CD4-positive, alpha-beta T cell (primary cell): ENCODE results near the gene CD226. TPM values are rescaled to one million over a fixed set of nuclear protein-coding genes. Genes with fewer than 3 reads are reported as not detected.

Source experiments
- ATAC-seq: fragments of 200-7000 bp; cut with Tn5 transposase; one replicate; pipeline ENCODE4 v1.10.0; 2022; ENCODE audit warnings: mild to moderate bottlenecking; ENCODE audit not compliant: poor library complexity
- CTCF ChIA-PET: fragments of 350-600 bp; sonication (Branson Sonifier 250); formaldehyde crosslinking; loops from one replicate; lab custom pipeline; 2021; ENCODE audit warnings: antibody characterized with exemption, inconsistent platforms; lab: Charles Lee
- POLR2A ChIA-PET: fragments of 350-600 bp; sonication (Branson Sonifier 250); formaldehyde crosslinking; loops from one replicate; lab custom pipeline; 2021; ENCODE audit warnings: antibody characterized with exemption, inconsistent platforms; lab: Charles Lee
- DNase-seq, 14 experiments: peaks; one replicate each; pipeline ENCODE4 v3.0.0-alpha.2; 2013 to 2020; ENCODE audit warnings: mixed read lengths in 2 of 14
- H3K27ac ChIP-seq, 2 donors: one replicate each; pipeline versions ENCODE4 v1.5.1 to v1.7.0; 2013; ENCODE audit warnings: low read length in 2 of 2, low read depth in 1 of 2, mild to moderate bottlenecking in 1 of 2
- H3K27me3 ChIP-seq, 2 experiments: 1 replicate in 1 of 2; 2 replicates in 1 of 2; pipeline versions ENCODE4 v1.6.1 to v1.7.0; 2013; ENCODE audit warnings: low read length in 2 of 2, control low read depth in 1 of 2, mild to moderate bottlenecking in 1 of 2, moderate library complexity in 1 of 2; ENCODE audit not compliant: insufficient read depth in 2 of 2, control insufficient read depth in 1 of 2
- H3K36me3 ChIP-seq: one replicate; pipeline ENCODE4 v1.6.1; 2013; ENCODE audit warnings: low read length, control low read depth; ENCODE audit not compliant: insufficient read depth
- H3K4me1 ChIP-seq: one replicate; pipeline ENCODE4 v1.6.1; 2013; ENCODE audit warnings: low read length, control low read depth; ENCODE audit not compliant: insufficient read depth
- H3K4me3 ChIP-seq: one replicate; pipeline ENCODE4 v1.5.1; 2013; ENCODE audit warnings: mild to moderate bottlenecking, low read length, moderate library complexity
- H3K9me3 ChIP-seq, 2 experiments: 1 replicate in 1 of 2; 2 replicates in 1 of 2; pipeline versions ENCODE4 v1.6.1 to v1.7.0; 2013; ENCODE audit warnings: low read length in 2 of 2, mild to moderate bottlenecking in 2 of 2, control low read depth in 1 of 2, moderate library complexity in 1 of 2; ENCODE audit not compliant: control insufficient read depth in 1 of 2, insufficient read depth in 1 of 2
- H3K27ac Mint-ChIP-seq: one replicate; pipeline ENCODE4 v1.8.0; 2020; ENCODE audit warnings: mixed read lengths
- H3K27me3 Mint-ChIP-seq: one replicate; pipeline ENCODE4 v1.8.0; 2021; ENCODE audit warnings: mixed read lengths
- H3K36me3 Mint-ChIP-seq: one replicate; pipeline ENCODE4 v1.8.0; 2021; ENCODE audit warnings: low read depth, mixed read lengths
- H3K4me1 Mint-ChIP-seq: one replicate; pipeline ENCODE4 v1.8.0; 2021; ENCODE audit warnings: low read depth, mixed read lengths
- H3K4me3 Mint-ChIP-seq: one replicate; pipeline ENCODE4 v1.8.0; 2020; ENCODE audit warnings: mild to moderate bottlenecking, mixed read lengths
- H3K9me3 Mint-ChIP-seq: one replicate; pipeline ENCODE4 v1.8.0; 2020; ENCODE audit warnings: mixed read lengths
- intact Hi-C, 2 experiments: fragments of 100-400 bp; cut with DNase I in 1 of 2; cut with micrococcal nuclease in 1 of 2; formaldehyde crosslinking; loops; one replicate each; pipeline versions ENCODE4 v1.15.1 to v1.9.0; 2023 to 2025; cut with DNase I, micrococcal nuclease
- total RNA-seq, 174 experiments: library from RNA in 2 of 174; stranded (reverse) in 2 of 174; gene quantifications; one replicate each; pipeline ENCODE4 v1.2.3 and lab custom pipeline; 2021 to 2026
- TF ChIP-seq, protein P1 (sequence below): fragments of 200-600 bp; IDR thresholded peaks from one replicate; pipeline ENCODE4 v1.8.0; 2022; ENCODE audit warnings: antibody characterized with exemption, mild to moderate bottlenecking

The CD226 gene
- total RNA-seq, 2 experiments from 2014 or later = 74.0 to 74.8 TPM

DNA sequence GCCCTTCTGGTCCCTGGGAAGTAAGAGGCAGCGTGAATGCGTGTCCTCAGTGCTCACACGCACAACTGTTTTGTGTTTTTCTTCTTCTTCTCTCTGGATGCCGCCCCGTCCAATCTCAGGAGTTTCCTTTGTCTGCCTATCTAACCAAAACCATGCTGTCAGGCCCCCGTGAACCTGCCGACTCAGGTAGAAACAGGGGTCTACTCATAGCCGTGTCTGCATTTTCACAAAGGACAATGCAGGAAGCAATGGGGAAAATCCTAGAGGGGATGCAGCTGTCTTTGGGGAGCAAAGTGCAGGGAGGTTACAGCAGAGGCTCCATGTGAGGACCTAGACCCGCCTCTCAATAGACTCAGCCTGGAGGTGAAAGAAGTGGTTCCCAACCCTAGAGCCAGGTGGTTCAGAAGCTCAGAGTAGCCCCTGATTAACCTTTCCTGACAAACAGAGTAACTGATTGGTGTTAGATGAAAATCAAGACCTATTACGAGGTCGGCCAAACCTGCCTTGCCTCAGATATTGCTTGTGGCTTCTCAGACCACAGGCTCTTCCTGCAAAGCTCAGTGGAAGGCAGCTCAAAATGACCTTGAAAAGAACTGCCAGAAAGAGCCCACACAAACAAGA lies 49.3 kb downstream of the CD226 start:
- DNase-seq (peak in 6 of 14 experiments; percentile 11 to 63 (median 46)), ATAC-seq (peak; percentile 53)
- Mint-ChIP-seq H3K36me3 (peaks cover 75% of the 10 kb centered on the region), H3K4me3 (peak overlapping the region; percentile 83), H3K27me3 (no peaks in the 10 kb centered on the region), H3K9me3 (no peaks in the 10 kb centered on the region), H3K4me1 (peaks cover 82% of the 10 kb centered on the region), H3K27ac (peak overlapping the region; percentile 86)
- H3K4me3 ChIP-seq = peak overlapping the region; percentile 42
- no peaks in the 10 kb centered on the region for H3K9me3 ChIP-seq
- intact Hi-C loops = loop anchor here in 1 of 2 experiments (2.0 kb wide), 1 partner anchor 58 kb away; no protein-coding TSS in a partner anchor
- no peaks in the 10 kb centered on the region for H3K27me3 ChIP-seq
- ChIA-PET POLR2A (interaction anchor here (0.6 to 2.6 kb wide), 15 partner anchors 10 to 202 kb away, joined by 3 to 31 read pairs (median 5); partner anchors contain the start of gene CD226), CTCF (interaction anchor here (0.8 to 1.6 kb wide), 6 partner anchors 10 to 61 kb away, joined by 3 to 5 read pairs (median 3); no protein-coding TSS in a partner anchor)
- peaks cover 23% of the 10 kb centered on the region for H3K36me3 ChIP-seq
- TF ChIP-seq, protein P1, sequence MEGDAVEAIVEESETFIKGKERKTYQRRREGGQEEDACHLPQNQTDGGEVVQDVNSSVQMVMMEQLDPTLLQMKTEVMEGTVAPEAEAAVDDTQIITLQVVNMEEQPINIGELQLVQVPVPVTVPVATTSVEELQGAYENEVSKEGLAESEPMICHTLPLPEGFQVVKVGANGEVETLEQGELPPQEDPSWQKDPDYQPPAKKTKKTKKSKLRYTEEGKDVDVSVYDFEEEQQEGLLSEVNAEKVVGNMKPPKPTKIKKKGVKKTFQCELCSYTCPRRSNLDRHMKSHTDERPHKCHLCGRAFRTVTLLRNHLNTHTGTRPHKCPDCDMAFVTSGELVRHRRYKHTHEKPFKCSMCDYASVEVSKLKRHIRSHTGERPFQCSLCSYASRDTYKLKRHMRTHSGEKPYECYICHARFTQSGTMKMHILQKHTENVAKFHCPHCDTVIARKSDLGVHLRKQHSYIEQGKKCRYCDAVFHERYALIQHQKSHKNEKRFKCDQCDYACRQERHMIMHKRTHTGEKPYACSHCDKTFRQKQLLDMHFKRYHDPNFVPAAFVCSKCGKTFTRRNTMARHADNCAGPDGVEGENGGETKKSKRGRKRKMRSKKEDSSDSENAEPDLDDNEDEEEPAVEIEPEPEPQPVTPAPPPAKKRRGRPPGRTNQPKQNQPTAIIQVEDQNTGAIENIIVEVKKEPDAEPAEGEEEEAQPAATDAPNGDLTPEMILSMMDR = no peak
- peak overlapping the region; percentile 34 to 70 for H3K27ac ChIP-seq
- H3K4me1 ChIP-seq = peaks cover 36% of the 10 kb centered on the region

DNA sequence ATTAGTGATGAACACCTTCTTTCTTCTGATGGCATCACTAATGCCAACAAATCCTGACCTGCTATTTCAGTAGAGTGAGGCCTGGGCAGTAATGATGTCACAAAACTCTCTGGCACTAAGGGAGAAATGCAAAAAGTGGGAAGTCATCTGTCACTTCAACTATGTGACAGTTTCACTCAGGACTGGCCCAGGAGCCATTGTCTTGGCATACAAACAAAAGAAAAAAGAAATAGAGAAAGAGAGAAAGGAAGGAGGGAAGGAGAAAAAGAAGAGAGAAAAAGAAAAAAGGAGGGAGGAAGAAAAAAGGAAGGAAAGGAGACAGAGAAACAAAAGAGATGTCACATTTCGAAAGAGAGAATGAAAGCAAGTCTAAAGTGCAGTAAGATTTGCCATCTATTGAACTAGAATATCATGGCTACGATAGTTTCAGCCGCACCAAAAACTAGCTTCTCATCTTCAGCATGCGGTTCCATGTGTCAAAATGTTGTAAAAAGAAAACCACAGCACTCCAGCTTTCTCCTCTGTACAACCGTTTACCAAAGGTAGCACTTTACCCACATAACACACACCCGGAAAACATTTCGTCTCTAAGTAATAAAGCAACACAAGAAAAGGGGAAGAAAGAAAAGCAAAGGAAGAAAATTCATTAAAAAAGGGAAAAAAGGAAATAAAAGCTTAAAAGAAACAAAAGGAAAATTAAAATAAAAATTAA lies 50.1 kb downstream of the CD226 start:
- DNase-seq = peak in 5 of 14 experiments; percentile 11 to 77 (median 74)
- Histone ChIP-seq H3K36me3 (peaks cover 23% of the 10 kb centered on the region), H3K9me3 (no peaks in the 10 kb centered on the region), H3K27me3 (no peaks in the 10 kb centered on the region), H3K4me3 (peak overlapping the region; percentile 42), H3K4me1 (peaks cover 36% of the 10 kb centered on the region), H3K27ac (peak overlapping the region; percentile 53 to 70)
- Mint-ChIP-seq H3K4me3 (peak overlapping the region; percentile 83), H3K27ac (peak overlapping the region; percentile 86), H3K4me1 (peaks cover 84% of the 10 kb centered on the region), H3K36me3 (peaks cover 75% of the 10 kb centered on the region), H3K27me3 (no peaks in the 10 kb centered on the region), H3K9me3 (no peaks in the 10 kb centered on the region)
- intact Hi-C loops = loop anchor here (1.0 to 2.0 kb wide), 2 partner anchors 59 to 62 kb away; no protein-coding TSS in a partner anchor
- POLR2A ChIA-PET = interaction anchor here (0.6 to 2.6 kb wide), 13 partner anchors 11 to 201 kb away, joined by 3 to 31 read pairs (median 5); partner anchors contain the start of gene CD226
- TF ChIP-seq, protein P1 = peak; percentile 18
- peak; percentile 69 for ATAC-seq
- CTCF ChIA-PET = interaction anchor here (0.8 to 1.6 kb wide), 2 partner anchors 16 to 37 kb away, joined by 3 to 5 read pairs; no protein-coding TSS in a partner anchor
